Embryonic facial prominence (tissue), 1 donor: Measurements from ENCODE around the gene TRAF2.

Experiments used
- DNase-seq: peaks from one replicate; pipeline ENCODE4 v3.0.0-alpha.2; 2016; ENCODE audit errors: extremely low spot score

TRAF2 gene

DNA sequence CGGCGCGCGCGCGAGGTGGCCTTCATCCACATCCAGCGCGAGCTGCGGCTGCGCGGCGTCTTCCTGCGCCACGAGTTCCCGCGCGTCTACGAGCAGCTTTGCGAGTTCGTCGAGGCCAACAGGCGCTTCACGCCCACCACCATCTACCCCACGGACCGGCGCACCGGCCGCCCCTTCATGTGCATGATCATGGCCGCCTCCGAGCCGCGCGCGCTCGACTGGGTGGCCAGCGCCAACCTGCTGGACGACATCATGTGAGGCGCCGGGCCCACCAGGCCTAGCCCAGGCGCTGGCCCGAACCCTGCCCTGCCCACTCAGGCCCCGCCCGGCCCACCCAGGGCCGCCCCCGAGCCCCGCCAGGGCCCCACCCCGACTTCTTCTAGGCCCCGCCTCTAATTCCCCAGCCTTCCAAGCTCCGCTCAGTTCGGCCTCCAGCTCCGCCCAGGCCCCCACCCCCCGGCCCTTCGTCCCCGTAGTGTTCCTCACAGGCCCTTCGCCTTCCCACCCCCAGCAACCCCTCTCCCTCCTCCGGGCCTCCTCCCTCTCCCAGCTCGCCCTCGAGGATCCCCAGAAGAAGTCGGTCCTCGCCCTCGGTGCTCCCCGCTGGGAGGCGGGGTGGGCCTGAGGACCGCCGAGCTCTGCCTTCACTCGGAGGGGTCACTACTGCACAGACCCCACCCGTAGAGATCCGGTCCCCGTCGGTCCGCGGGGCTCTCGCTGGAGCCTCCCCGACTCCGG, 39.1 kb upstream of the TRAF2 start:
- DNase-seq: no peak

DNA sequence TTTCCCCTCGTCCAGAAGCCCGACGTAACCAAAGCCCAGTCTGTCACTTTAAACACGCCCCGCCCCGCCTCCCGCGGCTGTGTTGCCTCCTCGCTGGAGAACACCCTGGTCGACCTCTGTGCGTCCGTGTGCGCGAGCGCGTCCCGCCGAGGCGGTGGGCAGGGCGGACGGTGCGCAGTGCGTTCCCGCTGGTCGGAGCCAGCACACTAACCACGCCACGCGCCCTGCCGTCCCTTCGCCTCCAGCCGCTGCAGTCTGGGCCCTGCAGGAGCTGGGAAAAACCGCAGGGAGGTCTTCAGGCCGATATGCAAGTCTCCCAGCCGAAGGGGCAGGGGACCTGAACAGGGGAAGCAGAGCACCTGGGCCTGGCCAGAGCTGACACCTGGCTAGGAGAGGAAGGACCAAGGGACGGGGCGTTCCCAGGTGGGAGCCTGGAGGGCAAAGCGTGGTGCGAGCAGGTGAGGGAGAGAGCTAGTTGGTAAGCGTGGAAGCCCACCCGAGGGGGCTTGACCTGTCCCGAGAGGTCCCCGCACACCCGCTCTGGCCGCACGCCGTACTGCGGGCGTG, 38.4 kb upstream of the TRAF2 start:
- no peak for DNase-seq

DNA sequence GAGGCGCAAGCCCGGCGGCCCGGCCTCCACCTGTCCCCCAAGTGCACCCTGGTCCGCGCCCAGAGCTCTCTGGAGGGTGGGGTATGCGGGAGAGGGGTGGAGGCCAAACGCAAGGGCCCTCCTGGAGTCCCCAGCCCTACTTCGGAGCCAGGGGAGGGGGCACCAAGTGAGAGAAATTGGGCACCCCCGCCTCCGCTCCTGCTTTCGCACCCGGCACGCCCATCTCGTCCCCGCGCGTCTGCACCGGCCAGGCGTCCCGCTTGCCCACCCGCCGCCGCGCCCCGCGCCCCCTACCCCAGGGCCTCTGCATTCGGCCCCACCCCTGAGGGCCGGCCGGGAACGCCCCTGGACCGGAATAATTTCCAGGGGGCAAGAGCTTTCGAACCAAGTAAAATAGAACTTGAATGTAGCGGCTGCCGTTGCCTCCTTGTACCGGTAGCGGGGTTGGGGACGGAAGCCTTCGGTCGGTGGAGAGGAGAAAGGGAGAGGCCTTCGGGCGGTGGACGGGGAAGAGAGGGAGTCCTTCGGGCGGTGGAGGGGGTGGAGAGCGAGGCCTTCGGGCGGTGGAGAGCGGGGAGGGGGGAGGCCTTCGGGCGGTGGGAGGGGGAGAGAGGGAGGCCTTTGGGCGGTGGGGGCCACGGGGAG, 37.8 kb upstream of the TRAF2 start:
- peak; percentile 52 for DNase-seq

DNA sequence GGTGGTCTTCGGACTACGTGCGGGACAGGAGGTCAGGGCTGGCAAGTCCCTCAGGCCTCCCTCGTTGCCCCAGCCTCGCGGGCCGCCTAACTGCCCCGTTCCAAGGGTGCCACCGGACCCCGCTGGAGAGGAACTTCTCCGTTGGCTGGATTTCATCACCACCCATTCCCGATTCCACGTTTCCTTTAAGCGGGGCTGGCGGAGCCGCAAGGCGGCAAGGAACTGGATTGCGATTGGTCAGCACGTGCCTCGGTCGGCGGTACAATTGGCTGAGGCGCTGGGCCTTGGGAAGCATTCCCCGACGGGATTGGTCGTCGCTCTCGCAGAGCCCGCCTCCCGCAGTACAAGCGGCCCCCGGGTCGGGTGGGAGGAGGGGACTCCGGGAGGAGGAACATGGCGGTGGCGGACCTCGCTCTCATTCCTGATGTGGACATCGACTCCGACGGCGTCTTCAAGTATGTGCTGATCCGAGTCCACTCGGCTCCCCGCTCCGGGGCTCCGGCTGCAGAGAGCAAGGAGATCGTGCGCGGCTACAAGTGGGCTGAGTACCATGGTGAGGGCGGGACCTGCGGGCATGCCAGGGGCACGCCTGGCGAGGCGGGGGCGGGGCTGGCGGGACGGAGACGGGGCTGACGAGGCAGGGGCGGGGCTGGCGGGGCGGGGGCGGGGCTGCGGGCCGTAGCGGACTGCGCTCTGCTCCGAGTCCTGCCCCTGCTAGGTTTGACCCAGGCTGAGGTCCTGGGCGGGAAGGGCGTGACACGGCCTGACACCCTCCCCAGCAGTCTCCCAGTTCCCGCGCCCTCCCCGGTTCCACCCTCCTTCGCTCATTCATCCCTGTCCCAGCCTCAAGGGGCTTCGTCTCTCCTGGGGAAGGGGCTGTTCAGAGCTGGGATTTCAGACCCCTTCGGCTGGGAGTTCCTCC, 37.0 kb upstream of the TRAF2 start, which contains the start of gene PHPT1:
Gene PHPT1, plus strand, starts transcription at position 372 of the 922 bp plus-strand sequence. Its CDS starts 22 bp downstream, at position 394.
- DNase-seq: peak; percentile 99

DNA sequence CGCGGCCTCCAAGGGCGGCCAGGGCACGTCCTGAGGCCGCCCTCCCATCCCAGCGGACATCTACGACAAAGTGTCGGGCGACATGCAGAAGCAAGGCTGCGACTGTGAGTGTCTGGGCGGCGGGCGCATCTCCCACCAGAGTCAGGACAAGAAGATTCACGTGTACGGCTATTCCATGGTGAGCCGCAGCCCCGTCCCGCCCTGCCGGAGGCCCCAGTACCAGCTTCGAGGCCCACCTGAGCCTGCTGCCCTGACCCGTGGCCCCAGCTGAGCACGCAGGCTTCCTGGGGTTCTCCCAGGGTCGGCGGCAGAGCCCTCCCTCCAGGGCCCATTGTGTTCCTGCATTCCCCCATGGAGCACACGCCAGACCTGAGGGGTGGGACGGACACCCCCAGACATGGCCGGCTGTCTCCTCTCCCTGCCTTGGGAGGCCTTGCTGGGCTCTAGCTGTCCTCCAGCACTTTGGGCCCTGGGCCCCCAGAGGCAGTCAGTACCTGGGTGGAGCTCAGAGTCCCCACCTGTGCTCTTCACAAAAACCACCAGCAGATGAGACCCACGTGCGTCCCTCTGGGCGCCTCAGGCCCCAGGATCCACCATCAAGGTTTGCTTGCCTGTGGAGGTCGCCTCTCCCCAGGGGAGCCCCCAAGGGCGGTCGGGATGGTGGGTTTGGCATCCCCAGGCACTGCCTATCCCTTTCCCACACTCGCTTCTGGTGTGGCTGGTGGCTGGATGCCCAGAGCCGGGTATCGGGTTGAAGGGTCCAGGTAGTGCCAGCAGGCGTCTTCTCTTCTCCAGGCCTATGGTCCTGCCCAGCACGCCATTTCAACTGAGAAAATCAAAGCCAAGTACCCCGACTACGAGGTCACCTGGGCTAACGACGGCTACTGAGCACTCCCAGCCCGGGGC, 36.1 kb upstream of the TRAF2 start:
- DNase-seq: no peak

DNA sequence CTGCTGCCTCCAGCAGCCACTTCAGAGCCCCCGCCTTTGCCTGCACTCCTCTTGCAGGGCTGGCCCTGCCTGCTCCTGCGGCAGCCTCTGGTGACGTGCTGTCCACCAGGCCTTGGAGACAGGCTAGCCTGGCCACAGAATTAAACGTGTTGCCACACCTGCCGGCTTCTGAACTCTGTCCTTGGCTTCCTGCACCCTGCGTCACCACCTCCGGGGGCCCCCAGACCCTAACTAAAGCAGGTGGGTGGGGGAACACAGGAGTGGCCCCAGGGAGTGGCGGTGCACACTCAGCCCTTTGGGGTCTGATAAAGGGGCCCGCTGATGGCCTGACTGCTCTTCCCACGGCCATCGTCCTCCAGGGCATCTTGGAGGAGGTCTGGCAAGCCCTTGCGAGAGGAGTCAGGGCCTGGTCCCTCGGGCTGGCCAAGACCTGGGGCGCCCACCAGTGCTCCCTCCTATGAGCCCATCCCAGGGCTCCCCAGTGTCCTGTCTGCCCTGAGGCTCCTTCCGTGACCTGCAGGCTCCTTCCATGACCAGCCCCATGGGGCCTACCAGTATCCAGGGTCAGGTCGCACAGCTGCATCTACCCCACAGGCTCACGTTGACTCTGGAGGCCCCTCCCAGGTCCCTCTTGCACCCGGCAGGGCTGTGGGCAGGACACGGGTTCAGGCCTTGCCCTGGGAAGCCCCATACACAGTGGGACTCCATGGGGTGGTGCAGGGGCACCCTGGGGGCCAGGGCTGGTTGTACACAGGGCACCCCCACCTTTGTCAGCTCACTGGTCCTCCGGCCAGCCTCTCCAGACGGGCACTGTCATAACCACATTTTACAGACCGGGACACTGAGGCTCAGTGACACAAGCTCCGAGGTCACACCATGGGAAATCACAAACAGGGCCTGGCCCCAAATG, 35.2 kb upstream of the TRAF2 start:
- no peak for DNase-seq

DNA sequence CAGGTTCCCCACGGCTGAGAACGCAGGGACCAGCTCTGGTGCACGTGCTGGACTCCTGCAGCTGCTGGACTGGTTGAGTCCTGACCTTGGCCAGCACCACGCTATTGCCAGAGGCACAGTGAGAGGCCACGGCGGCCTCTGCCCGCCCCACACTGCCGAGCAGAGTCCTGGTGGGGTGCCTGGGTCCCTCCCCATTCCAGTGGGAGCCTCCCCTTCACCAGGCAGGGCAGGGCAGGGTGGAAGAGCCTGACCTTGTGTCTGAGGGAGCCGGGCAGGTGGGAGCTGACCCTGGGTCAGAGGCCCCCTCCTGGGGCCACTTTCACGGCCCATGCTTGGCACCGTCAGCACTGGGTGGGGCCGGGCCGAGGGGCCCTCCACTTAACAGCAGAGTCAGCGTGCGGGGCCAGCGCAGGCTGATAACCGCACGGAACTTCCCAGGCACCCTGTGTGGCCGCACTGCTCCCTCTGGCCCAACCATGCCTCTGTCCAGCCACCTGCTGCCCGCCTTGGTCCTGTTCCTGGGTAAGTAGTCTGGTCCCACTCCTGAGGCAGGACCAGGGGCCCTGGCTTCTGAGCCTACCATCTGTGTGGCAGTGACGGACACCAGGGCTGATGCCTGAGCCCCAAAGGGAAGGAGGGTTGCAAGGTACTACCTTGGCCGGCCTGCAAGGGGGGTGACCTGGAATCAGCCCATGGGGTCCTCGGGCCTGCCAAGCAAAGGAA, 34.2 kb upstream of the TRAF2 start, which contains the start of gene MAMDC4:
Gene MAMDC4, plus strand, starts transcription at position 406 of the 723 bp plus-strand sequence. Its CDS starts 71 bp downstream, at position 477.
- no peak for DNase-seq

DNA sequence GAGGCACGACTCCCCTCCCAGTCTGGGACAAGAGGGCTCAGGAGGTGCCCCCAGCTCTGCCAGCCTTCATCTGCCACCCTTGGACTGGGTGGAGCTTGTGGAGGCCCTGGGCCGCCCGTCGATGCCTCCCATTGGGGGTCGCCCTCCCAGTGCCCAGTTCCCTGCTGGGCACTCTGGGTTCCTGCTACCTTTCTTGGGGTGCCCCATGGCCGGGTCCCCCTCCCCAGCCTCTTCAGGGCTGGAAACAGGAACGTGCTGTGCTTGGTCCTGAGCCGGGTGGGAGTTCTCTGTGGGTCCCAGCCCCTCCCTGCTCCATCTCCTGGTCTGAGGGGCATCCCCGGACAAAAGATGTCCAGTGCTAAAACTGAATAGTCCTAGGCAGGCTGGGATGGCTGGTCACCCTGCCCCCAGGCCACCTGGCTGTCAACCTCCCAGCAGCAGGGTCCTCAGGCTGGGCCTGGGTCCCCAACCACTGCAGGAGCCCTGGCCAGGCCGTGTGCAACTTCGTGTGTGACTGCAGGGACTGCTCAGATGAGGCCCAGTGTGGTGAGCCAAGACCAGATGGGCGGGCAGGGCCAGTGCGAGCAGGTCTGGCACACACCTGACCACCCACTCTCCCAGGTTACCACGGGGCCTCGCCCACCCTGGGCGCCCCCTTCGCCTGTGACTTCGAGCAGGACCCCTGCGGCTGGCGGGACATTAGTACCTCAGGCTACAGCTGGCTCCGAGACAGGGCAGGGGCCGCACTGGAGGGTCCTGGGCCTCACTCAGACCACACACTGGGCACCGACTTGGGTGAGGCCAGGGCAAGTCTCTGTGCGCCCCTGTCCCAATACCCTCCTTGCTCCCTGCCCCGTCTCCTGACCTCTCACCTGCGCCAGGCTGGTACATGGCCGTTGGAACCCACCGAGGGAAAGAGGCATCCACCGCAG, 33.4 kb upstream of the TRAF2 start:
- DNase-seq: no peak

DNA sequence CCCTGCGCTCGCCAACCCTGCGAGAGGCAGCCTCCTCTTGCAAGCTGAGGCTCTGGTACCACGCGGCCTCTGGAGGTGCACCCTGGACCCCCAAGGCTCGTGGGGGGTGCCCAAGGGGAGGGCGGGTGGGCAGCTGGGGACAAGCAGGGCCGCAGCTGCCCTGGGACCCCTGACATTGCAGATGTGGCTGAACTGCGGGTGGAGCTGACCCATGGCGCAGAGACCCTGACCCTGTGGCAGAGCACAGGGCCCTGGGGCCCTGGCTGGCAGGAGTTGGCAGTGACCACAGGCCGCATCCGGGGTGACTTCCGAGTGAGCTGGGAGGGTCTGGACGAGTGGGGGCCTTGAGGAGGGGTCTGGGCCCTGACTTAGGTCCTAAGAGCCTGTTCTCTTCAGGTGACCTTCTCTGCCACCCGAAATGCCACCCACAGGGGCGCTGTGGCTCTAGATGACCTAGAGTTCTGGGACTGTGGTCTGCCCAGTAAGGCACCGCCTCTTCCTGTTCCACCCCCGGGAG, 32.7 kb upstream of the TRAF2 start:
- DNase-seq: no peak

DNA sequence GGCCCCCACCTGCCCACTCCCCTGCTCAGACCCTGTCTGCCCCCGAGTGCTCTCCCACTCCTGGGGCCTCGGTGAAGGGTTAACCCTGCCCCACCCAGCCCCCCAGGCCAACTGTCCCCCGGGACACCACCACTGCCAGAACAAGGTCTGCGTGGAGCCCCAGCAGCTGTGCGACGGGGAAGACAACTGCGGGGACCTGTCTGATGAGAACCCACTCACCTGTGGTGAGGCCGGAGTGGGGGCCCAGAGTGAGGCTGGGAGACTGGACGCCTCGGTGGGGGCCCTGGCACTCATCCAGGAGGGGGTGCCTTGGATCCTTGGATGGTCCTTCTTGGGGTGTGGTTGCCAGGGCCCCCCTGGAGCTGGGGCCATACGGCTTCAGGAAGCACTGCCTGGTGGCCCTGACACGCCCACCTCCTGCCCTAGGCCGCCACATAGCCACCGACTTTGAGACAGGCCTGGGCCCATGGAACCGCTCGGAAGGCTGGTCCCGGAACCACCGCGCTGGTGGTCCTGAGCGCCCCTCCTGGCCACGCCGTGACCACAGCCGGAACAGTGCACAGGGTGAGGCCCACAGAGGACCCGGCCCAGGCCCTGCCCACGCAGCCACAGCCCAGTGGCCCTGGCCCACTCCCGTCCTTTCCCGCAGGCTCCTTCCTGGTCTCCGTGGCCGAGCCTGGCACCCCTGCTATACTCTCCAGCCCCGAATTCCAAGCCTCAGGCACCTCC, 32.0 kb upstream of the TRAF2 start:
- DNase-seq: no peak

DNA sequence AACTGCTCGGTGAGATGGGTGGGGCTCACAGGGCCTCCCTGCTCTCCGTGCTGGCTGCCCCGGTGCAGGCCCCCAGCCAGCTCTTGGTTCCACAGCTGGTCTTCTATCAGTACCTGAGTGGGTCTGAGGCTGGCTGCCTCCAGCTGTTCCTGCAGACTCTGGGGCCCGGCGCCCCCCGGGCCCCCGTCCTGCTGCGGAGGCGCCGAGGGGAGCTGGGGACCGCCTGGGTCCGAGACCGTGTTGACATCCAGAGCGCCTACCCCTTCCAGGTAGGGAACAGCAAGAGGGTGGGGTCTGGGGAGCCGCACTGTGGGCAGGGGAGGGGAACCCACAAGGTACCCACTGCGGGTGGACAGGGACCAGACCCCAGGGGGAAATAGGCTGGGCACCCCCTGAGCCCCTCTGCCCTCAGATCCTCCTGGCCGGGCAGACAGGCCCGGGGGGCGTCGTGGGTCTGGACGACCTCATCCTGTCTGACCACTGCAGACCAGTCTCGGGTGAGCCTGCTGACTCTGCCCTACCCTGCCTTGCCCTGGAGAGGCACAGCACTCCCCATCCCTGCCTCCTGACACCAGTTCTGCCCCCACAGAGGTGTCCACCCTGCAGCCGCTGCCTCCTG, 31.4 kb upstream of the TRAF2 start:
- no peak for DNase-seq

DNA sequence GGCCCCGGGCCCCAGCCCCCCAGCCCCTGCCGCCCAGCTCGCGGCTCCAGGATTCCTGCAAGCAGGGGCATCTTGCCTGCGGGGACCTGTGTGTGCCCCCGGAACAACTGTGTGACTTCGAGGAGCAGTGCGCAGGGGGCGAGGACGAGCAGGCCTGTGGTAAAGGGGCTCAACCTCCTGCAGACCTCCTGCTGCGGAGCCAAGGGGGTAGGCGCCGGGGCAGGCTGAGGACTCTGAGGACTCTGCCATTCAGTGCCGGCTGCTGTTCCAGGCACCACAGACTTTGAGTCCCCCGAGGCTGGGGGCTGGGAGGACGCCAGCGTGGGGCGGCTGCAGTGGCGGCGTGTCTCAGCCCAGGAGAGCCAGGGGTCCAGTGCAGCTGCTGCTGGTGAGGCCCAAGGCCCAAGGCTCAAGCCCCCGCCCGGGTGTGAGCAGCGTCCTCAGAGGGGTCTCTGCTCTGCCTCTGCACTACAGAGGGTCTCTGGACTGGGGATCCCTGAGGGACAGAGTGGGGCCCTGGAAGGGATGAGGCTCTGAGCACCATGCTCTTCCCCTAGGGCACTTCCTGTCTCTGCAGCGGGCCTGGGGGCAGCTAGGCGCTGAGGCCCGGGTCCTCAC, 30.7 kb upstream of the TRAF2 start:
- DNase-seq: no peak

DNA sequence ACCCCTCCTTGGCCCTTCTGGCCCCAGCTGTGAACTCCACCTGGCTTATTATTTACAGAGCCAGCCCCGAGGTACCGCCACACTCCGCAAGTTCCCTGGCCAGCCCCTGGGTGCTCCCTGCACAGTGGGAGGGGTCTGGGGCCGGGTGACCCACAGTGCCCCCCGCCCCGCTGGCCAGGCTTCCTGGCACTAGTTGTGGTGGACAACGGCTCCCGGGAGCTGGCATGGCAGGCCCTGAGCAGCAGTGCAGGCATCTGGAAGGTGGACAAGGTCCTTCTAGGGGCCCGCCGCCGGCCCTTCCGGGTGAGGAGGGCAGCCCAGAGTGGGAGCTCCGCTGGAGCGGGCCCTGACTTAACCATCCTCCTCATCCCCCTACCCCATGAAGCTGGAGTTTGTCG, 30.2 kb upstream of the TRAF2 start:
- DNase-seq: no peak

DNA sequence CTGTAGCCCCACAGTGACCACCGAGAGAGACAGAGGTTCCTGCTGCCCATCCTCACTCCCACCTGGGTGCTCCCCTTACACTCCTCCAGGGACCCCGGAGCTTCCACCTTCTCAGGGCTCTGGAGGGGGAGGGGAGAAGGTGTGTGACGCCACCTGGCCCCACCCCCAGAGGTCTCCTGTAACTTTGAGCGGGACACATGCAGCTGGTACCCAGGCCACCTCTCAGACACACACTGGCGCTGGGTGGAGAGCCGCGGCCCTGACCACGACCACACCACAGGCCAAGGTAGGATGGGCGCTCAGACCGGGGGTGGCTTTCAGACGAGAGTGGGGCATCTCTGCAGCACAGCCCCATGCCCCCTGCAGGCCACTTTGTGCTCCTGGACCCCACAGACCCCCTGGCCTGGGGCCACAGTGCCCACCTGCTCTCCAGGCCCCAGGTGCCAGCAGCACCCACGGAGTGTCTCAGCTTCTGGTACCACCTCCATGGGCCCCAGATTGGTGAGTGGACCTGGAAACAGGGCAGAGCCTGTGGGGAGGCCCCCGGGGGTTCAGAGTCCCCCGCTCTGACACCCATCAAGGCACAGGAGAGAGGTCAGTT, 29.7 kb upstream of the TRAF2 start:
- DNase-seq: no peak

DNA sequence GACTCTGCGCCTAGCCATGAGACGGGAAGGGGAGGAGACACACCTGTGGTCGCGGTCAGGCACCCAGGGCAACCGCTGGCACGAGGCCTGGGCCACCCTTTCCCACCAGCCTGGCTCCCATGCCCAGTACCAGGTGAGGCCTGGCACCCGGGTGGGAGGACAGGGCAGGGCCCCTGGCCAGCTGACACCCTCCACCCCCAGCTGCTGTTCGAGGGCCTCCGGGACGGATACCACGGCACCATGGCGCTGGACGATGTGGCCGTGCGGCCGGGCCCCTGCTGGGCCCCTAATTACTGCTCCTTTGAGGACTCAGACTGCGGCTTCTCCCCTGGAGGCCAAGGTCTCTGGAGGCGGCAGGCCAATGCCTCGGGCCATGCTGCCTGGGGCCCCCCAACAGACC, 29.1 kb upstream of the TRAF2 start:
- no peak for DNase-seq
